IMR-90 (cell line): ENCODE results near the gene CLBA1. TPM values are rescaled to one million over a fixed set of nuclear protein-coding genes. Genes with fewer than 3 reads are reported as not detected.

Experiments
- ATAC-seq: fragments of 200-7000 bp; cut with Tn5 transposase; 2 replicates; pipeline ENCODE4 v1.9.1; 2020; ENCODE audit warnings: low read depth, mild to moderate bottlenecking, moderate library complexity
- BruUV-seq: library from RNA; stranded (reverse); fragments of 400-500 nt; replicated peaks from 2 replicates; lab custom pipeline; 2021; lab: Mats Ljungman, UMichigan
- CTCF ChIA-PET: fragments of 300-600 bp; formaldehyde crosslinking; extraction: SDS; loops from one replicate; lab custom pipeline; 2021; ENCODE audit warnings: antibody characterized with exemption; lab: Yijun Ruan, JAX
- POLR2A ChIA-PET: fragments of 300-600 bp; sonication (Branson Sonifier 250); formaldehyde crosslinking; loops from one replicate; lab custom pipeline; 2022; ENCODE audit warnings: antibody characterized with exemption; ENCODE audit not compliant: unreplicated experiment; lab: Charles Lee
- DNase-seq: peaks from one replicate; pipeline ENCODE4 v3.0.0; 2013
- H2AFZ ChIP-seq: replicated peaks from 2 replicates; pipeline ENCODE3; 2013; ENCODE audit warnings: low read length, mild to moderate bottlenecking; ENCODE audit not compliant: poor library complexity
- H2AK5ac ChIP-seq: 2 replicates; pipeline ENCODE4 v1.6.1; 2013; ENCODE audit warnings: low read depth, low read length, inconsistent platforms
- H2AK9ac ChIP-seq: replicated peaks from 2 replicates; pipeline ENCODE3; 2013; ENCODE audit warnings: mild to moderate bottlenecking, low read depth, low read length, moderate library complexity; ENCODE audit not compliant: poor library complexity
- H2BK120ac ChIP-seq: 2 replicates; pipeline ENCODE4 v1.6.1; 2013; ENCODE audit warnings: low read depth, low read length, inconsistent platforms
- H2BK15ac ChIP-seq: 3 replicates; pipeline ENCODE4 v1.6.1; 2013; ENCODE audit warnings: low read depth, low read length, inconsistent platforms
- H2BK20ac ChIP-seq: 2 replicates; pipeline ENCODE4 v1.6.1; 2013; ENCODE audit warnings: low read depth, mild to moderate bottlenecking, inconsistent platforms, low read length, moderate library complexity
- H2BK5ac ChIP-seq: 2 replicates; pipeline ENCODE4 v1.6.1; 2013; ENCODE audit warnings: mild to moderate bottlenecking, low read depth, low read length, inconsistent platforms; ENCODE audit not compliant: poor library complexity, severe bottlenecking
- H3K14ac ChIP-seq: replicated peaks from 2 replicates; pipeline ENCODE4 v1.6.1; 2013; ENCODE audit warnings: low read depth, low read length, inconsistent platforms
- H3K18ac ChIP-seq: 2 replicates; pipeline ENCODE4 v1.6.1; 2013; ENCODE audit warnings: low read depth, low read length, control low read depth
- H3K23ac ChIP-seq: 2 replicates; pipeline ENCODE4 v1.6.1; 2013; ENCODE audit warnings: low read depth, low read length, inconsistent platforms
- H3K27ac ChIP-seq: 2 replicates; pipeline ENCODE4 v1.5.1; 2013; ENCODE audit warnings: mild to moderate bottlenecking, control low read depth, low read length; ENCODE audit not compliant: insufficient read depth
- H3K27me3 ChIP-seq: 2 replicates; pipeline ENCODE4 v1.6.1; 2013; ENCODE audit warnings: low read length; ENCODE audit not compliant: control insufficient read depth, insufficient read depth
- H3K36me3 ChIP-seq: 2 replicates; pipeline ENCODE4 v1.6.1; 2013; ENCODE audit warnings: low read length, mixed read lengths; ENCODE audit not compliant: control insufficient read depth, insufficient read depth
- H3K4ac ChIP-seq: 2 replicates; pipeline ENCODE4 v1.6.1; 2013; ENCODE audit warnings: low read depth, low read length, inconsistent platforms
- H3K4me1 ChIP-seq: 2 replicates; pipeline ENCODE4 v1.6.1; 2013; ENCODE audit warnings: low read length, mixed read lengths; ENCODE audit not compliant: control insufficient read depth, insufficient read depth
- H3K4me2 ChIP-seq: 2 replicates; pipeline ENCODE4 v1.6.1; 2013; ENCODE audit warnings: low read depth, mild to moderate bottlenecking, control low read depth, low read length, moderate library complexity
- H3K4me3 ChIP-seq: 2 replicates; pipeline ENCODE4 v1.5.1; 2013; ENCODE audit warnings: low read depth, mild to moderate bottlenecking, control low read depth, low read length, moderate library complexity; ENCODE audit not compliant: insufficient read depth
- H3K56ac ChIP-seq: 2 replicates; pipeline ENCODE4 v1.6.1; 2013; ENCODE audit warnings: low read length, inconsistent platforms; ENCODE audit not compliant: insufficient read depth; ENCODE audit errors: extremely low read depth
- H3K79me1 ChIP-seq, 2 experiments: 2 replicates each; pipeline ENCODE4 v1.6.1; 2013; ENCODE audit warnings: low read length in 2 of 2, inconsistent platforms in 1 of 2, low read depth in 1 of 2
- H3K9ac ChIP-seq: 2 replicates; pipeline ENCODE4 v1.6.1; 2013; ENCODE audit warnings: low read depth, low read length, control low read depth
- H3K9me1 ChIP-seq: 2 replicates; pipeline ENCODE4 v1.6.1; 2013; ENCODE audit warnings: low read length, inconsistent platforms; ENCODE audit not compliant: insufficient read depth
- H3K9me3 ChIP-seq: 2 replicates; pipeline ENCODE4 v1.6.1; 2013; ENCODE audit warnings: low read length; ENCODE audit not compliant: control insufficient read depth, insufficient read depth
- H4K20me1 ChIP-seq: 2 replicates; pipeline ENCODE4 v1.6.1; 2013; ENCODE audit warnings: low read length, inconsistent platforms; ENCODE audit not compliant: insufficient read depth
- H4K5ac ChIP-seq: 2 replicates; pipeline ENCODE4 v1.6.1; 2013; ENCODE audit warnings: mild to moderate bottlenecking, low read depth, low read length, control low read depth
- H4K8ac ChIP-seq, 2 experiments: 2 replicates each; pipeline ENCODE4 v1.6.1; 2013; ENCODE audit warnings: low read depth in 2 of 2, low read length in 2 of 2, control low read depth in 1 of 2, inconsistent platforms in 1 of 2
- H4K91ac ChIP-seq: 2 replicates; pipeline ENCODE4 v1.6.1; 2013; ENCODE audit warnings: low read depth, low read length, inconsistent platforms; ENCODE audit not compliant: insufficient read depth
- BHLHE40 ChIP-seq: fragments of 150-350 bp; IDR thresholded peaks from 2 replicates; pipeline ENCODE4 v1.6.1; 2016; ENCODE audit warnings: mild to moderate bottlenecking, low read depth, low read length
- RFX5 ChIP-seq: IDR thresholded peaks from 2 replicates; pipeline ENCODE4 v1.8.0; 2012; ENCODE audit warnings: low read depth, mild to moderate bottlenecking, low read length, moderate library complexity
- WGBS, 2 experiments: methylation state at CpG; one replicate each; pipeline versions ENCODE4 v1.1.5 to v1.1.7; 2013; ENCODE audit warnings: missing lambda C conversion rate in 2 of 2; ENCODE audit not compliant: insufficient read length in 1 of 2; ENCODE audit errors: extremely low coverage in 2 of 2; 5-methylcytosine and 5-hydroxymethylcytosine counted together
- dilution Hi-C: fragments of 300-500 bp; cut with HindIII; formaldehyde crosslinking; loops from one replicate; pipeline ENCODE4 v1.14.3; 2018; ENCODE audit warnings: low sequenced_read_pairs; ENCODE audit not compliant: unreplicated experiment
- in situ Hi-C: fragments of 300-500 bp; cut with MboI; formaldehyde crosslinking; loops from 3 replicates; pipeline ENCODE4 v1.14.3; 2019; ENCODE audit warnings: low sequenced_read_pairs, inconsistent platforms, mixed read lengths
- intact Hi-C: fragments of 100-400 bp; cut with micrococcal nuclease; formaldehyde crosslinking; loops from 2 replicates; pipeline ENCODE4 v1.10.0; 2022
- polyA plus RNA-seq, 3 experiments: library from polyadenylated mRNA; depleted of rRNA; stranded (reverse); fragments of >200 nt; gene quantifications; 2 replicates each; pipeline ENCODE4 v1.2.3, GENCODE V29; 2012; ENCODE audit warnings: low replicate concordance in 1 of 3
- total RNA-seq: library from RNA; depleted of rRNA; stranded (reverse); fragments of >200 nt; gene quantifications from 2 replicates; pipeline ENCODE4 v1.2.3, GENCODE V29; 2012
- TF ChIP-seq, protein P1 (sequence below): conservative IDR thresholded peaks from 2 replicates; pipeline ENCODE4 v1.5.1; 2012; ENCODE audit warnings: mild to moderate bottlenecking, low read depth, low read length, improper control_type of control experiment

The CLBA1 gene
- total and polyA plus RNA-seq, 2 of the 4 experiments (the other 2 are of a cell fraction), result 2.7 to 6.2 TPM

DNA sequence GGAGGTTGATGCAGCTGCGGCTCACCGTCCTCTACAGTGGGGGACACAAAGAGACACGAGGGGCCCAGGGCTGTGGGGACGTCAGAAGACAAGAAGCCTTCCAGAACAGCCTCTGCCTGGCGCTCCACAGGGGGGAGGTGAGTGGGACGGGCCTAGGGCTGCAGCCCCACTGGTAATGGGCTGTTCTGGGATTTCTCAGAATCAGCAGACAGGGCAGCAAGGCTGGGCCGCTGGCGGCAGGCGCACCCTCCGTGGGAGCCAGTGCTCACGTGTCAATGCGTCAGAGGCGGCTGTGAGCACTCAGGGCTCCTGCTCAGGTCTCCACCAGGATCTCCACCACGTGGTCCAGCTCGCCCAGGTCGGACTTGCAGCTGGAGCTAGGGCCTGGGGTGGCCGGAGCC lies 25.3 kb downstream of the CLBA1 start:
- intact Hi-C loops (no loop called here), dilution Hi-C loops (no loop called here), in situ Hi-C loops (no loop called here)
- Histone ChIP-seq H3K27ac (no peak overlapping the region), H4K5ac (no peak overlapping the region), H4K20me1 (peaks cover 62% of the 10 kb centered on the region), H4K8ac (no peak overlapping the region), H3K4ac (no peak overlapping the region), H3K9me3 (no peaks in the 10 kb centered on the region), H3K56ac (no peak overlapping the region), H3K27me3 (no peaks in the 10 kb centered on the region), H2BK20ac (no peak overlapping the region), H3K79me1 (peaks cover 22 to 61% of the 10 kb centered on the region in 2 experiments), H3K4me2 (no peak overlapping the region), H2BK120ac (no peak overlapping the region), H3K9me1 (peaks cover 19% of the 10 kb centered on the region), H3K14ac (no peak overlapping the region), H2AFZ (no peak overlapping the region), H3K4me1 (peaks cover 18% of the 10 kb centered on the region), H3K18ac (no peak overlapping the region), H3K4me3 (no peak overlapping the region), H3K9ac (no peak overlapping the region), H4K91ac (no peak overlapping the region), H2AK9ac (peak overlapping the region; percentile 18), H2BK5ac (no peak overlapping the region), H3K23ac (no peak overlapping the region), H3K36me3 (peaks cover 30% of the 10 kb centered on the region), H2AK5ac (no peak overlapping the region), H2BK15ac (no peak overlapping the region)
- CTCF ChIA-PET, result no interaction called here
- BruUV-seq, result no TSS peak
- 79% methylated on average over 9 of the region's 17 CpGs; no CpG with 5 or more reads in 1 of the 2 experiments for WGBS, 2 experiments
- POLR2A ChIA-PET, result no interaction called here
- TF ChIP-seq BHLHE40, result no peak
- TF ChIP-seq, protein P1, sequence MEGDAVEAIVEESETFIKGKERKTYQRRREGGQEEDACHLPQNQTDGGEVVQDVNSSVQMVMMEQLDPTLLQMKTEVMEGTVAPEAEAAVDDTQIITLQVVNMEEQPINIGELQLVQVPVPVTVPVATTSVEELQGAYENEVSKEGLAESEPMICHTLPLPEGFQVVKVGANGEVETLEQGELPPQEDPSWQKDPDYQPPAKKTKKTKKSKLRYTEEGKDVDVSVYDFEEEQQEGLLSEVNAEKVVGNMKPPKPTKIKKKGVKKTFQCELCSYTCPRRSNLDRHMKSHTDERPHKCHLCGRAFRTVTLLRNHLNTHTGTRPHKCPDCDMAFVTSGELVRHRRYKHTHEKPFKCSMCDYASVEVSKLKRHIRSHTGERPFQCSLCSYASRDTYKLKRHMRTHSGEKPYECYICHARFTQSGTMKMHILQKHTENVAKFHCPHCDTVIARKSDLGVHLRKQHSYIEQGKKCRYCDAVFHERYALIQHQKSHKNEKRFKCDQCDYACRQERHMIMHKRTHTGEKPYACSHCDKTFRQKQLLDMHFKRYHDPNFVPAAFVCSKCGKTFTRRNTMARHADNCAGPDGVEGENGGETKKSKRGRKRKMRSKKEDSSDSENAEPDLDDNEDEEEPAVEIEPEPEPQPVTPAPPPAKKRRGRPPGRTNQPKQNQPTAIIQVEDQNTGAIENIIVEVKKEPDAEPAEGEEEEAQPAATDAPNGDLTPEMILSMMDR, result no peak
- no peak for TF ChIP-seq RFX5
- ATAC-seq, result no peak
- DNase-seq, result no peak
